MCF 10A (cell line): ENCODE results near the gene MAPK14. TPM values are rescaled to one million over a fixed set of nuclear protein-coding genes. Genes with fewer than 3 reads are reported as not detected.

Experiments used
- BruUV-seq: library from RNA; stranded (reverse); fragments of 400-500 nt; replicated peaks from 2 replicates; lab custom pipeline; 2021; lab: Mats Ljungman, UMichigan
- CTCF ChIA-PET: fragments of 300-600 bp; sonication (Branson Sonifier 250); formaldehyde crosslinking; extraction: SDS; loops from one replicate; lab custom pipeline; 2021; ENCODE audit warnings: antibody characterized with exemption, inconsistent platforms; lab: Yijun Ruan, JAX
- POLR2A ChIA-PET: fragments of 300-600, 350-650 bp; sonication (Branson Sonifier 250); formaldehyde crosslinking; extraction: SDS; loops from one replicate; lab custom pipeline; 2020; ENCODE audit warnings: antibody characterized with exemption, inconsistent platforms; lab: Yijun Ruan, JAX
- DNase-seq: peaks from one replicate; pipeline ENCODE4 v3.0.0-alpha.2; 2018; ENCODE audit not compliant: unreplicated experiment
- H3K27ac Mint-ChIP-seq: one replicate; pipeline ENCODE4 v1.8.0; 2022; ENCODE audit warnings: mild to moderate bottlenecking, low read depth, mixed read lengths; ENCODE audit not compliant: unreplicated experiment
- H3K27me3 Mint-ChIP-seq: one replicate; pipeline ENCODE4 v1.8.0; 2022; ENCODE audit warnings: mixed read lengths; ENCODE audit not compliant: insufficient read depth, unreplicated experiment
- H3K36me3 Mint-ChIP-seq: one replicate; pipeline ENCODE4 v1.8.0; 2022; ENCODE audit warnings: mild to moderate bottlenecking, moderate library complexity, mixed read lengths; ENCODE audit not compliant: insufficient read depth, unreplicated experiment
- H3K4me1 Mint-ChIP-seq: one replicate; pipeline ENCODE4 v1.8.0; 2022; ENCODE audit warnings: mixed read lengths; ENCODE audit not compliant: insufficient read depth, unreplicated experiment
- H3K4me3 Mint-ChIP-seq: one replicate; pipeline ENCODE4 v1.8.0; 2022; ENCODE audit warnings: mild to moderate bottlenecking, moderate library complexity, mixed read lengths; ENCODE audit not compliant: unreplicated experiment
- H3K9me3 Mint-ChIP-seq: one replicate; pipeline ENCODE4 v1.8.0; 2022; ENCODE audit warnings: mixed read lengths; ENCODE audit not compliant: unreplicated experiment
- CTCF ChIP-seq: fragments of 200-600 bp; IDR thresholded peaks from one replicate; pipeline ENCODE4 v1.8.0; 2022; ENCODE audit warnings: antibody characterized with exemption, mild to moderate bottlenecking; ENCODE audit not compliant: unreplicated experiment
- intact Hi-C: fragments of 100-400 bp; cut with micrococcal nuclease; formaldehyde crosslinking; loops from 2 replicates; pipeline ENCODE4 v1.14.1; 2022
- total RNA-seq: library from RNA; stranded (reverse); gene quantifications from 2 replicates; pipeline ENCODE4 v1.2.3, GENCODE V29; 2022

The MAPK14 gene
- total RNA-seq, 1 experiment from 2014 or later = 42.9 TPM

GRCh38 chr6:36130667-36131510 is 103.3 kb downstream of the MAPK14 start:
- ChIA-PET CTCF (interaction anchor here (0.9 to 1.2 kb wide), 2 partner anchors 8 to 229 kb away, joined by 4 read pairs; no protein-coding TSS in a partner anchor), POLR2A (interaction anchor here (0.9 to 1.6 kb wide), 4 partner anchors 10 to 64 kb away, joined by 3 to 9 read pairs (median 4); no protein-coding TSS in a partner anchor)
- intact Hi-C loops = no loop called here
- Mint-ChIP-seq H3K36me3 (no peaks in the 10 kb centered on the region), H3K4me1 (peaks cover 14% of the 10 kb centered on the region), H3K27me3 (no peaks in the 10 kb centered on the region), H3K4me3 (no peak overlapping the region), H3K27ac (no peak overlapping the region), H3K9me3 (no peaks in the 10 kb centered on the region)
- no peak for TF ChIP-seq CTCF
- no TSS peak for BruUV-seq
- peak; percentile 31 for DNase-seq

- Mint-ChIP-seq H3K27ac (no peak overlapping the region), H3K36me3 (no peaks in the 10 kb centered on the region), H3K4me3 (no peak overlapping the region), H3K9me3 (no peaks in the 10 kb centered on the region), H3K4me1 (peaks cover 14% of the 10 kb centered on the region), H3K27me3 (no peaks in the 10 kb centered on the region)
- no TSS peak for BruUV-seq
- intact Hi-C loops = no loop called here
- TF ChIP-seq CTCF = no peak
- POLR2A ChIA-PET = interaction anchor here (0.9 to 1.2 kb wide), 4 partner anchors 13 to 213 kb away, joined by 3 to 4 read pairs (median 3); no protein-coding TSS in a partner anchor
- peak; percentile 67 for DNase-seq
- CTCF ChIA-PET = interaction anchor here (1.2 kb wide), 1 partner anchor 229 kb away, joined by 4 read pairs; no protein-coding TSS in a partner anchor
Observed at GRCh38 chr6:36131511-36132245, 104.1 kb downstream of the MAPK14 start.

- Mint-ChIP-seq H3K4me1 (peaks cover 7% of the 10 kb centered on the region), H3K36me3 (no peaks in the 10 kb centered on the region), H3K9me3 (no peaks in the 10 kb centered on the region), H3K4me3 (no peak overlapping the region), H3K27me3 (no peaks in the 10 kb centered on the region), H3K27ac (no peak overlapping the region)
- intact Hi-C loops = no loop called here
- ChIA-PET POLR2A (interaction anchor here (1.0 to 1.2 kb wide), 3 partner anchors 13 to 214 kb away, joined by 3 to 4 read pairs (median 3); no protein-coding TSS in a partner anchor), CTCF (interaction anchor here (0.9 kb wide), 1 partner anchor 719 kb away, joined by 3 read pairs; no protein-coding TSS in a partner anchor)
- DNase-seq = no peak
- no TSS peak for BruUV-seq
- no peak for TF ChIP-seq CTCF
Observed at GRCh38 chr6:36132246-36132895, 104.8 kb downstream of the MAPK14 start.
